GM19455 (cell line): ENCODE data around the gene NFYB.
"Not testable (repeated sequence)": the region's sequence is repeated elsewhere in the genome, so short reads cannot be mapped to it uniquely, and the experiment has no call there.

ENCODE experiments used
- ATAC-seq: cut with Tn5 transposase; IDR thresholded peaks from one replicate; pipeline ENCODE4 v1.9.1; 2021; ENCODE audit not compliant: unreplicated experiment

The NFYB gene

DNA sequence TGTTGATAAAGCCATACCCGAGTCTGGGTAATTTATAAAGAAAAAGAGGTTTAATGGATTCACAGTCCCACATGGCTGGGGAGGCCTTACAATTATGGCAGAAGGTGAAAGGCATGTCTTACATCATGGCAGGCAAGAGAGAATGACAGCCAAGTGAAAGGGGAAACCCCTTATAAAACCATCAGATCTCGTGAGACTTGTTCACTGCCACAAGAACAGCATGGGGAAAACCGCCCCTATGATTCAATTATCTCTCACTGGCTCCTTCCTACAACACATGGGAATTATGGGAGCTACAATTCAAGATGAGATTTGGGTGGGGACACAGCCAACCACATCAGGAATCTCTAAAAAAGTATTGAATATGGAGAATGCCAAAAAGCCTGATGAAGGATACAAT lies 25.0 kb upstream of the NFYB start:
- ATAC-seq = not testable (repeated sequence)

GRCh38 chr12:104155711-104156555 lies 17.9 kb upstream of the NFYB start:
- ATAC-seq = no peak

GRCh38 chr12:104154806-104155205 lies 16.8 kb upstream of the NFYB start:
- no peak for ATAC-seq

DNA sequence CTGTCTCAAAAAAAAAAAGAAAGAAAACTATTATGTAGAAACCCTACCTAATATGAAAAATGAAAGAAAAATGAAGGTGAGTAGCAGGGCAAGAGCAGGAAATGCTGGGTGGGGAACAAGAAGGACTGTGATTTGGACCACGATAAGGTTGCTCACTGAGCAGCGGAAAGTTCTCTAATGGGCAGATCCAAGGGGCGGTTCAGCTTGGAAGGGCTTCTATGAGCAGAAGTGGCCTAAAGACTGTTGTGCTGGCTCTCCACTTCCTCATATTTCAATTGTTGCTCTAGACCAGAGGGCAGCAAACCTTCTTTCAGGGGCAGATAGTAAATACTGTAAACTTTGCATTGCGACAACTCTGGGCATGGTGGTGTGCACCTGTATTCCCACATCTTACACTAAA lies 16.3 kb upstream of the NFYB start:
- no peak for ATAC-seq

DNA sequence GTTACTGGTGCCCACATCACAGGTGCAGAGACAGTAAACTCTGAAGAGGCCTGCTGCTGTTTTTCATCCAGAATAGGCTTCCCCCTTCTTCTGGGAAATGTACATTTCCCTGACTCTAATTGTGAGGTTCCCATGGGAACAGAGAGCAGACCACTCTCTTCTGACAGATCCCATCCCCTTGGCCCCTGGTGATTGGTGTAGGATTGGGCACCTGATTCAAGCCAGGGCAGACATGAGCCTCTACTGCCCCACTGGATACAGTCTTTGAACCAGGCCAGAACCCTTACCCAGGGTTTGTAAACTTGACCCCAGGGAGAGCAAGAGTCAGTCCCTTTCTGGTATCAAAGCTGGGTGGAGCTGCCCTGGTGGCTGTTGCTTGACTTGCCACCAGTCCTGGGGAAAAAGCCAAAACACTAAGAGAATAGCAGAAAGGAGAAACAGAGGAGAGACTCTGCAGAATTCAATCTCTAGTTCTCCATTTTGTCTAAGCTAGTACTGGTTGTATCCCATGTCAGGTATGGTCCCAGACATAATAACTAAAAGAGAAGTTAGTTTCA lies 14.8 kb upstream of the NFYB start:
- ATAC-seq = no peak

GRCh38 chr12:104150416-104150815 lies 12.4 kb upstream of the NFYB start:
- ATAC-seq = no peak

DNA sequence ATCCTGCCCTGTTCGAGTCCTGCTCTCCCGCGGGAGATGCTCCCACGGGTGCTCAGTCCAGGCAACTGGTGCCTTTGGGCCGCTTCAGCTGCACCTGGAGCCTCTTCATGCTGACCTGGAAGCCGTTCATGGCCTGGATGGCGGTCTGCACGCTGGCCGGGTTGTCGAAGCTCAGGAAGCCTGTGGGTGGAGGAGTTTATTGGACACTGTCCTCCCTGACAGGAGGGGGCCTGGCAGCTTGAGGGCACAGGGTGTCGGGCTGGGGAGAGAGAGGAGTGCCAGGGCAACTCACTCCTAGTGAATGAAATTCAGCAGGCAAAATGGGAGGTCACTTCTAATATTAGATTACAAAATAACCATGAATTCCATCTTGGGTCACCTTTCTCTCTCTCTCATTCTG lies 9.3 kb upstream of the NFYB start:
- ATAC-seq = no peak

DNA sequence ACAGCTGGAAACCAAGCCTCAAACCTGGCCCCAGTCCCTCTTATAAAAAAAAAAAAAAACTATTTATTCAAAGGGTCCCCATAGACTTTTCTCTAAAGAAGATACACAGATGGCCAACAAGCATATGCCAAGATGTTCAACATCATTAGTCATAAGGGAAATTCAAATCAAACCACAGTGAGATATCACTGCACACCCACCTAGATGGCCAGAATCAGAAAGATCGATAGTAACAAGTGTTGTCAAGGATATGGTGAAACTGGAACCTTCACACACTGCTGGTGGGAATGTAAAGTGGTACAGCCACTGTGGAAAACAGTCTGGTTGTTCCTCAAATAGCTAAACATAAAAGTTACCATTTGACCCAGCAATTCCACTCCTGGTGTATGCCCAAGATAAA lies 5.9 kb upstream of the NFYB start:
- no peak for ATAC-seq

DNA sequence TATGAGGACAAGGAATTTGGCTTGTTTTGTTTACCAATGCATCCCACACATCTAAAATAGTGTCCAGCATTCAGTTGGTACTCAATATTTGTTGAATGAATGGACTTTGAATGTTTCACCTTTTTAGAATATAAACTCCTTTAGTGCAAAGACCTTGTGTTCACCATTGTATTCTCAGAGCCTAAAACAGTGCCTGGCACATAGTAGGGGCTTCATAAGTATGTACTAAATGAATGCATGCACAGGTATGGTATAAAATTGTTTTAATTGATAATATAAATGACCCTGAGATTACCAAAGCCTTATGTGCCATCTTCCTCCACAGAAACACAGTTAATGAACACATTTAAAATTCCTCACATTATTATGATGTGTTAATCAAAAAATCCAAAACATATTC lies 5.0 kb upstream of the NFYB start:
- ATAC-seq = no peak

DNA sequence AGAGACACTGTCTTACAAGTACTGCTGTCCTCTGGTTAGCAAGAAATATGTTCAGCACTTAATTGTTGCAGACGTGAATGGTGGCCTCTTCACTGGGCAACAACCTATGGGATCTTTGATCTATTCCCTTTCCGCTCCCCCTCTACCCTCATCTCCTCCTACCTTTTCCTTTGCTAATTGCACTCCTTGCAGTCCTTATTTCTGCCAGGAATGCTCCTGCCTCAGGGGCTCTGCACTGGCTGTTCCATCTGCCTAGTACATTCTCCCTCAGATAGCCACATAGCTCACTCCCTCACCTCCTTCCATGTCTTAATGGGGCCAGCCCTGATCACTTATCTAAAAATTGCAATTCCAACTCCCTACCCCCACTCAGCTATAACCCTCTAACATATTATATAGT lies 4.5 kb upstream of the NFYB start:
- no peak for ATAC-seq

- ATAC-seq = no peak
These were observed 765 bp upstream of the NFYB start for GRCh38 chr12:104138797-104139152.

GRCh38 chr12:104137001-104137901 lies 759 bp downstream of the NFYB start:
- peak; percentile 34 for ATAC-seq

GRCh38 chr12:104136577-104136976 lies 1.4 kb downstream of the NFYB start:
- ATAC-seq = no peak

GRCh38 chr12:104134882-104135281 lies 3.1 kb downstream of the NFYB start:
- no peak for ATAC-seq

DNA sequence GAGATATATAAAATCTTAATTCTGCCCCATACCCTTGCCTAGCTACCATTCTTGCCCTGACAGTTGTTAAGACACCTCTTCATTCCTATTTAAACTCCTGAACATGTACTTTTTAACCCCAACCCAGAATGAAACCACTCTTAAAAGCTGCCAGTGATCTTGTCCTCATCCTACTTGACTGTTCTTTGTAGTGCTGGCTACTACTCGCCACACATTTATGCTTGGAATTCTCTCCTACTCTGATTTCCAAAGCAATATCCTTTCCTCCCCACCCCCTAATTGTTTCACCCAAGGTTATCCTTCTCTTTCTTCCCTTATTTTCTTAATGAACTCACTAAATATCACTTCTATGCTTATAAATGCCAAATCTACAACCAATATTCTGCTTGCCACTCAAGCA lies 4.1 kb downstream of the NFYB start:
- ATAC-seq = no peak

DNA sequence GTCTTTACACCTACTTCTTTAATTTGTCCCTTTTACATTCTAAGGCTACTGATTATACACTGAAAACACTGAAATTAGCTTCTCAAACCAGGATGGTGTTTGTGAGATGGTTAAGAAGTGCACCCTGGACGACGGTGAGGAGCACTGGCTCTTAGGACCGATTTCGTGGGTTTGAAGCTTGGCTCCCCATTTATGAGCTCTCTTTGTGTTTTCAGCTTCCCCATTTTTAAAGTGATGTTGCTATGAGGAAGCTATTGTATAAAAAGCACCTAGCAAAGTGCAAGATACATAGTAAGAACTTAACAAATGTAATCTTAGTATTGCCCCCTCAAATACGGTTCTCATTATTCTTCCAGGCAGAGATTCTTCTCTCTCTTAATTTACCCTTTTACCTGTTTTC lies 4.7 kb downstream of the NFYB start:
- no peak for ATAC-seq

GRCh38 chr12:104132351-104132956 lies 5.6 kb downstream of the NFYB start:
- ATAC-seq = no peak

DNA sequence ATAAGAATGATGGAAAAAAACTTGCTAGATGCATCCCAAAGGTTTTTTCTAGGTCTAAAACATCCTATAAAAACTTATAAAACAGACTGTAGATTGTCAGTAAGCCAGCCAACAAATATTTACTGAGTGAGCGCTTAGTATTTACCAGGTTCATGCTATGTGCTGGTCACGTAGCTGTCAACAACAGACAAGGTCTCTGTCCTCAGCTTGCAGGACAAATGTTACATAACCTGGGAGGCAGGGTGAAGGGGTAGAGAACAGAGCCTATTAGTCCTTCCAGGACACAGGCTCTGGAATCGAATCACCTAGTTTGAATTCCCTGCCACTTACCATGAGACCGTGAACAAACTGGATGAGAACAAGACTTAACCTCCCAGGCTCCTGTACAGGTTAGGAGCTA lies 6.4 kb downstream of the NFYB start:
- no peak for ATAC-seq

GRCh38 chr12:104130760-104131159 lies 7.2 kb downstream of the NFYB start:
- no peak for ATAC-seq

DNA sequence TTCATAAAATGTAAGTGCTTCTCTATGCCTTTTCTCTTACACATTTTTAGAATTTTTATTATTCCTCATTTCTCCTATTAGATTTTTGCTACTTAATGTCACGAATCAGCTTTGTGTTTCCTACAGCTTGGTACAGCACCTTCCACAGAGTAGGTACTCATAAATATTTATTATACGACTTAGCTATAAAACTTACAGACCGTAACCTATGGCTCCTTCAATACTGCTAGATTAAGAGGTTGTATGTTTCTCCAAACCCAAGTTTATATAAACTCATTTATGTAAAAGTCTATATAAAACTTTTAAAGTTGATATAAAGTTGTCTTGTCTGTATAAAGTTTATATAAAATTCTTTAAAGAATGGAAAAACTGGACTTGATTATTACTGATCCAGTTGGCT lies 11.5 kb downstream of the NFYB start:
- ATAC-seq = no peak

GRCh38 chr12:104122298-104122697 lies 15.7 kb downstream of the NFYB start:
- ATAC-seq = no peak

DNA sequence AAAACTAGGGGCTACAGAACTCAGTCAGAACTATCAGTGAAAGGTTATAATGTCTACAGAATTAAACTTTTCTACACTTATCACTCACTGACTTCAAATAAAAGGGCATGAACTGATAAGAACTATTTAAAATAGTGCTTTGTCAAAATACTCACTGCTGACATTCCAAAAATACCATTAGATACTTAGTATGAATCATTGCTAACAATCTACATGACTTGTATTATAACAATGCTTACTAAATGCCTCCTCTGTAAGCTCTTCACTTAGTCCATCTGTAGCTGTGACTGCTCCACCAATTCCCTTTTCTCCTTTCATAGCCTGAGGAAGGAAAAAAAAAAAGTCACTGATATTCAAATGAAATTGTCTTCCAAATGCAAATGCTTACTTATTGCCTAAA lies 17.0 kb downstream of the NFYB start:
- ATAC-seq = no peak
